Measurements from ENCODE around the gene PDZD11.
"Not testable (repeated sequence)": the region's sequence is repeated elsewhere in the genome, so short reads cannot be mapped to it uniquely, and the experiment has no call there.

The PDZD11 gene

GRCh38 chrX:70289793-70290770, at the start of gene PDZD11, which contains the start of gene KIF4A:
PDZD11 (minus strand) TSS chrX:70289927; CDS start chrX:70289341, 586 bp downstream.
KIF4A (plus strand) TSS chrX:70290104; CDS start chrX:70290459, 355 bp downstream.
- peak; percentile 92 for DNase-seq

GRCh38 chrX:70338290-70338689, 48.6 kb upstream of the PDZD11 start:
- DNase-seq = no peak

- DNase-seq = no peak
Observed at GRCh38 chrX:70336767-70337166, 47.0 kb upstream of the PDZD11 start.

GRCh38 chrX:70332600-70332999, 42.9 kb upstream of the PDZD11 start:
- DNase-seq = no peak

- no peak for DNase-seq
Observed at GRCh38 chrX:70331161-70331560, 41.4 kb upstream of the PDZD11 start.

- DNase-seq = no peak
Observed at GRCh38 chrX:70324326-70324725, 34.6 kb upstream of the PDZD11 start.

- DNase-seq = not testable (repeated sequence)
Observed at GRCh38 chrX:70323628-70324027, 33.9 kb upstream of the PDZD11 start.

- no peak for DNase-seq
Observed at GRCh38 chrX:70322784-70323183, 33.1 kb upstream of the PDZD11 start.

DNA sequence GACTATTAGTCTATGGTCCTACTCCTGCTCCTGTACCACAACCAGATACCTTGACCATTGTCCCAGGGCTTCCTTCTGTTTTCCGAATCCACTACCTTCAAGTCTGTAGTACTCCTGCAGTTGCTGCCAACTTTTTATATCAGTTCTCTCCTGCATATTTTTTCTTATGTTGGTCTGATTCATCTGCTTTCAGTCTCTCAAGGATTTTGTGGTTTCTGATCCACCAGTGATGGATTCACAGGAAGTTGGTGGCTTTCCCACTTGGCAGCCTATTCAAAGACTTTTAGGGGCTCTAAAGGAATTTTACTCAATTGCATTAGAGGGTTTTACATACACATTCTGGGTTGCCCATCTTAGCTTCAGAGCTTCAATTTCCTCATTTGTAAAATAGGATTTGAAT, 23.8 kb upstream of the PDZD11 start:
- no peak for DNase-seq

GRCh38 chrX:70301716-70302115, 12.0 kb upstream of the PDZD11 start:
- DNase-seq = no peak

DNA sequence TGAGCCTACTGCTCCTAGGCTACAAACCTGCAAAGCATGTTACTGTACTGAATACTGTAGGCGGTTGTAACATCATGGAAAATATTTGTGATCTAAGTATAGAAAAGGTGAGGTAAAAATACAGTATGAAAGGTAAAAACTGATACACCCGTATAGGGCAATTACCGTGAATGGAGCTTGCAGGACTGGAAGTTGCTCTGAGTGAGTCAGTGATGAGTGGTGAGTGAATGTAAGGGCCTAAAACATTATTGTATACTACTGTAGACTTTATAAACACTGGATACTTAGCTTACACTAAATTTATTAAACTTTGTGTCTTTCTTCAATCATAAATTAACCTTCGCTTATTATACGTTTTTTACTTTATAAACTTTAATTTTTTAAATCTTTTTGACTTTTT, 3.9 kb upstream of the PDZD11 start:
- DNase-seq = no peak

DNA sequence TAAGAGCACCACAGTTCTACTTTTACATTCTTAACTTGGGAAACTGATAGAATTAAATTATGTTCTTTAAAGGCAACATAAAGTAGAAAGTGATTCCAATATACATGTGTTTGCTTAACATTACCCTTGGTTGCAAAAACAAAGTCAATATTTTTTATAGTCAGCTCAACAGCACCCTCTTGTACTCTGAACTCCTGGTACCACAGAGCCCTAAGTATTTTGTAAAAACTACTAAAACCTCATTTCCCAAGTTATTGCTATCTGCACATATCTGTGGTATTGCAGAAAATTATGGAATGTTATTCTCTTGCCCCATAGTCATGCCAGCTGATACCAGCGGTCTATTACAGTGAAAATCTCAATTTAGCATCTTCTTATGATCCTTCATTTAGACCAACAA, 3.1 kb upstream of the PDZD11 start:
- no peak for DNase-seq

- no peak for DNase-seq
Observed at GRCh38 chrX:70289168-70289792, 447 bp downstream of the PDZD11 start.

- DNase-seq = no peak
Observed at GRCh38 chrX:70281951-70282350, 7.8 kb downstream of the PDZD11 start, which contains the start of gene RAB41. RAB41 (plus strand) TSS chrX:70282172; CDS start chrX:70282218, 46 bp downstream.

DNA sequence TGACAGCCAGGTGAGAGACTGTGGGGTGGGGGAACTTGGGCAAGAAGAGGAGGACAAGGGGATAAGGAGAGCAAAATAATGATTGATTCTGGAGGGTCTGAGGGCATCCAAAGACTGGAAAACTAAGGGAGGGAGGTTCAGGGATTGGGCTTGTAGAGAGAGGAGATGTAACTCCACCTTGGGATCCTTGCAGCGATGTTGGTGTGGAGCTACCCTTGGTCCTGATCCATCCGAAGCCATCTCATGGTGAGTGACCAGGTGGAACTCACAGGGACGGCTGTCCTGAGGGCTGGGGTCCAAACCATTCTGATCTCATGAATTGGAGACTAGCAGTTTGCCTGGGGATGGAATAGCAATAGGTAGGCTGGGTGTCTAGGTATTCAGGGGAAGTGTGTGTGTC, 9.2 kb downstream of the PDZD11 start:
- no peak for DNase-seq

GRCh38 chrX:70279081-70279480, 10.6 kb downstream of the PDZD11 start:
- no peak for DNase-seq

DNA sequence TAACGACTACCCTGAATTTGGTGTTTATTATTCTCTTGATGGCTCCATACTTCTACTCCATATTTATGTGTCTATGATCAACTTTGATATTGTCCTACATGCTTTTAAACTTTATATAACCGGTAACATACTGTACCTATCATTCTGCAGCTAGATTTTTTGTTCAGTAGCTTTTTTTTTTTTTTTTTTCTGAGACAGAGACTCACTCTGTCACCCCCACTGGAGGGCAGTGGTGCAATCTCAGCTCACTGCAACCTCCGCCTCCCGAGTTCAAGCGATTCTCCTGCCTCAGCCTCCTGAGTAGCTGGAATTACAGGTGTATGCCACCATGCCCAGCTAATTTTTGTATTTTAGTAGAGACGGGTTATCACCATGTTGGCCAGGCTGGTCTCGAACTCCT, 15.7 kb downstream of the PDZD11 start:
- DNase-seq = not testable (repeated sequence)

GRCh38 chrX:70268034-70268433, 21.7 kb downstream of the PDZD11 start, which contains the start of gene ARR3:
ARR3 (plus strand) TSS chrX:70268334; CDS start chrX:70269386, 1,052 bp downstream.
- DNase-seq = no peak

DNA sequence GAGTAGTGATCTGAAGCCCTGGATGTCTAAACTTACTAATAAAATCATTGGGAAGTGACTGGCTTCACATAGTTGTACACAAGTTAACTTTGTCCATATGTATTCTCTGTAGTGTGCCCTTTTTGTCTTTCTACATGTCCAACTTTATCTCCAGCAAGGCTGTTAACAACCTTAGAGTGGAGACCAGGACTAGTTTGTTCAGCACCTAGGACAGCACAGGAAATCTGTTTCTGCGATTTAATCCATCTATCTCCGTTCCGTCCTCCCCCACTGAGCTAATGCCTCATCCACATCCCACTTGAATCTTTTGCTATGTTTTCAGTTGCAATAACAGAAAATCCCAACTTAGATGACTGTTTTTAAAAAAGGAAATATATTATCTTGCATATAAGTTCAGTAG, 24.9 kb downstream of the PDZD11 start:
- DNase-seq = no peak

DNA sequence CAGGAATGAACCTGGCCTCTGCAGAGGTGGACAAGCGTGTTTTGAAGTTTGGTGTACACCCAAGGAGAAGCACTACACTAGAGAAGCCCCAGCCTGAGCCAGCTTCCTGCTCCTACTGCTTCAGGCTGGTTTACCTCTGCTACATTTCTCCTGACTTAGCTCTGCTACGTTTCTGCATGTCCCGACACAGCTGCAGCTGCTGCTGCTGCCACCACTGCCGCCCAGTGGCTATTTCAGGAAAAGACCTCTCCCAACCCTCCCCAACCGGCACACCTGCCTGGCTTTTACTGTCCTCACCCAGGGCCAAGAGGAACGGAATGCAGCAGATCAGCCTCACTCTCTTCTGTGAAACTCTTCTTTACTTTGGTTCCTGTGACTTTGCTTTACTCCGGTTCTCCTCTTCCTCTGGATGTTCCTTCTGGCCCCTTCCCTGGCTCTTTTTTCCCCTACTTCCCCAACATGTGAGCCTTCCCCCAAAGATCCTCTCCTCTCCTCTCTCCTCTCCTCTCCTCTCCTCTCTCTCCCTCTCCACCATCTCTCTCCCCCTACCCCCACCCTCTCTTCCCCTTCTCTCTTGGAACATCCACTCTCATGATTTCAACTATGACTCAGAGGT, 26.7 kb downstream of the PDZD11 start:
- no peak for DNase-seq

- DNase-seq = no peak
Observed at GRCh38 chrX:70260104-70260503, 29.6 kb downstream of the PDZD11 start, which contains the start of gene P2RY4. P2RY4 (minus strand) TSS chrX:70260204; CDS start chrX:70259624, 580 bp downstream.

- DNase-seq = no peak
Observed at GRCh38 chrX:70257423-70258288, 32.1 kb downstream of the PDZD11 start.
